HCT116 (cell line): ENCODE measurements around the gene ARFGAP1. TPM values are rescaled to one million over a fixed set of nuclear protein-coding genes. Genes with fewer than 3 reads are reported as not detected.

Experiments
- ATAC-seq: fragments of 200-7000 bp; cut with Tn5 transposase; 2 replicates; pipeline ENCODE4 v1.9.1; 2020; ENCODE audit warnings: mild to moderate bottlenecking, moderate library complexity
- BruUV-seq: library from RNA; stranded (reverse); fragments of 400-500 nt; replicated peaks from 2 replicates; lab custom pipeline; 2021; lab: Mats Ljungman, UMichigan
- CTCF ChIA-PET: fragments of 300-600 bp; sonication (Branson Sonifier 250); formaldehyde crosslinking; loops from one replicate; lab custom pipeline; 2021; ENCODE audit warnings: antibody characterized with exemption; lab: Charles Lee
- POLR2A ChIA-PET: fragments of 300-600, 350-600 bp; sonication (Branson Sonifier 250); formaldehyde crosslinking; loops from one replicate; lab custom pipeline; 2021; ENCODE audit warnings: antibody characterized with exemption; lab: Charles Lee
- RAD21 ChIA-PET, 2 experiments: fragments of 300-600 bp; sonication (Branson Sonifier 250); formaldehyde crosslinking; loops; one replicate each; lab custom pipeline; 2023; ENCODE audit warnings: low total read pairs in 2 of 2; ENCODE audit not compliant: uncharacterized antibody in 2 of 2, unreplicated experiment in 2 of 2, low non-redundant PET in 1 of 2; lab: Charles Lee
- DNase-seq: peaks from one replicate; pipeline ENCODE4 v3.0.0-alpha.2; 2010; ENCODE audit warnings: low read depth, low spot score
- H2AFZ ChIP-seq: fragments of 200-600 bp; shearing (Covaris generic), sonication (generic); 2 replicates; pipeline ENCODE4 v1.6.1; 2017; ENCODE audit warnings: low read depth, mixed run types, mixed read lengths, antibody characterized with exemption, low read length; ENCODE audit not compliant: poor library complexity, severe bottlenecking
- H3K27ac ChIP-seq: 2 replicates; pipeline ENCODE4 v1.5.1; 2012; ENCODE audit warnings: low read depth, low read length
- H3K27me3 ChIP-seq: fragments of 200-600 bp; sonication (generic); 2 replicates; pipeline ENCODE4 v1.6.1; 2016; ENCODE audit warnings: mixed run types, low read length, mixed read lengths; ENCODE audit not compliant: insufficient read depth
- H3K36me3 ChIP-seq, 2 experiments: fragments of 200-500 bp in 1 of 2; fragments of 200-600 bp in 1 of 2; sonication (Bioruptor generic) in 1 of 2; sonication (generic) in 1 of 2; 2 replicates each; pipeline versions ENCODE4 v1.5.1 to v1.6.1; 2014 to 2016; ENCODE audit warnings: low read length in 2 of 2, inconsistent platforms in 1 of 2, mixed read lengths in 1 of 2, mixed run types in 1 of 2; ENCODE audit not compliant: insufficient read depth in 2 of 2, control insufficient read depth in 1 of 2
- H3K4me1 ChIP-seq, 2 experiments: fragments of 200-600 bp in 1 of 2; sonication (generic) in 1 of 2; 2 replicates each; pipeline versions ENCODE4 v1.5.1 to v1.6.1; 2012 to 2017; ENCODE audit warnings: low read length in 2 of 2, inconsistent platforms in 1 of 2, mild to moderate bottlenecking in 1 of 2, mixed read lengths in 1 of 2, mixed run types in 1 of 2, moderate library complexity in 1 of 2; ENCODE audit not compliant: insufficient read depth in 2 of 2, control insufficient read depth in 1 of 2
- H3K4me2 ChIP-seq: fragments of 200-600 bp; sonication (generic); 2 replicates; pipeline ENCODE4 v1.6.1; 2017; ENCODE audit warnings: mixed run types, low read length, mixed read lengths
- H3K4me3 ChIP-seq, 2 experiments: fragments of 200-600 bp in 1 of 2; sonication (generic) in 1 of 2; replicated peaks in 1 of 2; 2 replicates each; pipeline ENCODE4 v1.5.1; 2011 to 2016; ENCODE audit warnings: low read length in 2 of 2, control low read depth in 1 of 2, low read depth in 1 of 2, mild to moderate bottlenecking in 1 of 2, mixed read lengths in 1 of 2, mixed run types in 1 of 2
- H3K79me2 ChIP-seq: fragments of 200-600 bp; sonication (generic); 2 replicates; pipeline ENCODE4 v1.6.1; 2017; ENCODE audit warnings: mild to moderate bottlenecking, mixed run types, low read length, moderate library complexity, mixed read lengths; ENCODE audit not compliant: insufficient read depth
- H3K9ac ChIP-seq: fragments of 200-600 bp; sonication (generic); 2 replicates; pipeline ENCODE4 v1.6.1; 2016; ENCODE audit warnings: low read length, mixed read lengths
- H3K9me2 ChIP-seq: fragments of 200-600 bp; sonication (generic), shearing (Covaris generic); 2 replicates; pipeline ENCODE4 v1.6.1; 2017; ENCODE audit warnings: mixed run types, mild to moderate bottlenecking, moderate library complexity; ENCODE audit not compliant: insufficient read depth
- H3K9me3 ChIP-seq, 2 experiments: fragments of 200-500 bp in 1 of 2; fragments of 200-600 bp in 1 of 2; sonication (Bioruptor generic) in 1 of 2; sonication (generic) in 1 of 2; 2 replicates each; pipeline ENCODE4 v1.6.1; 2014 to 2017; ENCODE audit warnings: low read length in 2 of 2, mixed read lengths in 2 of 2, inconsistent platforms in 1 of 2, low read depth in 1 of 2, mild to moderate bottlenecking in 1 of 2, mixed run types in 1 of 2, moderate library complexity in 1 of 2; ENCODE audit not compliant: control insufficient read depth in 1 of 2, insufficient read depth in 1 of 2
- H4K20me1 ChIP-seq: fragments of 200-600 bp; sonication (generic), shearing (Covaris generic); 2 replicates; pipeline ENCODE4 v1.6.1; 2017; ENCODE audit warnings: mixed run types, mild to moderate bottlenecking, moderate library complexity; ENCODE audit not compliant: insufficient read depth
- EGR1 ChIP-seq: IDR thresholded peaks from 2 replicates; pipeline ENCODE4 v1.6.1; 2012; ENCODE audit warnings: low read depth
- MAX ChIP-seq: IDR thresholded peaks from 2 replicates; pipeline ENCODE4 v1.6.1; 2012
- POLR2AphosphoS5 ChIP-seq: IDR thresholded peaks from 2 replicates; pipeline ENCODE4 v1.6.1; 2011; ENCODE audit warnings: mild to moderate bottlenecking, low read depth, low read length, moderate library complexity
- SP1 ChIP-seq: IDR thresholded peaks from 2 replicates; pipeline ENCODE4 v1.6.1; 2012; ENCODE audit warnings: low read depth
- SRF ChIP-seq: IDR thresholded peaks from 2 replicates; pipeline ENCODE4 v1.6.1; 2012; ENCODE audit warnings: low read depth
- intact Hi-C: fragments of 100-400 bp; cut with micrococcal nuclease; formaldehyde crosslinking; loops from 2 replicates; pipeline ENCODE4 v1.10.0; 2022
- total RNA-seq: library from RNA; stranded (reverse); gene quantifications from one replicate; pipeline ENCODE4 v1.2.1, GENCODE V29; 2021; ENCODE audit not compliant: unreplicated experiment

ARFGAP1 gene
- total RNA-seq, 1 experiment from 2014 or later, result 94.4 TPM

- H3K9me2 ChIP-seq, result no peaks in the 10 kb centered on the region
- H4K20me1 ChIP-seq, result no peaks in the 10 kb centered on the region
- TF ChIP-seq MAX, result no peak
- TF ChIP-seq POLR2AphosphoS5, result no peak
- TF ChIP-seq EGR1, result no peak
- TF ChIP-seq SP1, result no peak
- TF ChIP-seq SRF, result no peak
- no peaks in the 10 kb centered on the region for H3K27me3 ChIP-seq
- CTCF ChIA-PET, result no interaction called here
- no peaks in the 10 kb centered on the region for H3K79me2 ChIP-seq
- H3K4me3 ChIP-seq, result no peak overlapping the region
- no peak overlapping the region for H3K27ac ChIP-seq
- BruUV-seq, result no TSS peak
- POLR2A ChIA-PET, result no interaction called here
- RAD21 ChIA-PET, result interaction anchor here in 1 of 2 experiments (0.7 kb wide), 1 partner anchor 63 kb away, joined by 4 read pairs; no protein-coding TSS in a partner anchor
- DNase-seq (no peak), ATAC-seq (no peak)
- H3K36me3 ChIP-seq, result peaks cover under 1 to 9% of the 10 kb centered on the region in 2 experiments; a peak in 1 of 4 replicates
- H3K9ac ChIP-seq, result no peak overlapping the region
- intact Hi-C loops, result no loop called here
- no peaks in the 10 kb centered on the region for H3K9me3 ChIP-seq
- no peak overlapping the region for H2AFZ ChIP-seq
- H3K4me1 ChIP-seq, result peaks cover 2 to 6% of the 10 kb centered on the region in 2 experiments; a peak in 2 of 4 replicates
- H3K4me2 ChIP-seq, result no peak overlapping the region
These were observed 13.3 kb downstream of the ARFGAP1 start for GRCh38 chr20:63285636-63286615.
